OCI-LY1 (cell line): ENCODE data around the gene IQSEC3.

Experiments used
- CTCF ChIP-seq: fragments of 200-600 bp; sonication (generic), shearing (Covaris generic); IDR thresholded peaks from 2 replicates; pipeline ENCODE4 v1.5.1; 2017; ENCODE audit warnings: mild to moderate bottlenecking, antibody characterized with exemption, low read length, moderate library complexity, mixed read lengths
- EZH2 ChIP-seq: fragments of 200-600 bp; sonication (generic), shearing (Covaris generic); IDR thresholded peaks from 2 replicates; pipeline ENCODE4 v1.8.0; 2017; ENCODE audit warnings: borderline replicate concordance, mixed run types, mild to moderate bottlenecking, antibody characterized with exemption, low read length, moderate library complexity, mixed read lengths

GRCh38 chr12:179131-179884 lies 112.7 kb downstream of the IQSEC3 start:
- TF ChIP-seq CTCF = no peak
- no peak for TF ChIP-seq EZH2
